ENCODE data around the gene PIM1.
"Not testable (repeated sequence)": the region's sequence is repeated elsewhere in the genome, so short reads cannot be mapped to it uniquely, and the experiment has no call there.

The PIM1 gene

DNA sequence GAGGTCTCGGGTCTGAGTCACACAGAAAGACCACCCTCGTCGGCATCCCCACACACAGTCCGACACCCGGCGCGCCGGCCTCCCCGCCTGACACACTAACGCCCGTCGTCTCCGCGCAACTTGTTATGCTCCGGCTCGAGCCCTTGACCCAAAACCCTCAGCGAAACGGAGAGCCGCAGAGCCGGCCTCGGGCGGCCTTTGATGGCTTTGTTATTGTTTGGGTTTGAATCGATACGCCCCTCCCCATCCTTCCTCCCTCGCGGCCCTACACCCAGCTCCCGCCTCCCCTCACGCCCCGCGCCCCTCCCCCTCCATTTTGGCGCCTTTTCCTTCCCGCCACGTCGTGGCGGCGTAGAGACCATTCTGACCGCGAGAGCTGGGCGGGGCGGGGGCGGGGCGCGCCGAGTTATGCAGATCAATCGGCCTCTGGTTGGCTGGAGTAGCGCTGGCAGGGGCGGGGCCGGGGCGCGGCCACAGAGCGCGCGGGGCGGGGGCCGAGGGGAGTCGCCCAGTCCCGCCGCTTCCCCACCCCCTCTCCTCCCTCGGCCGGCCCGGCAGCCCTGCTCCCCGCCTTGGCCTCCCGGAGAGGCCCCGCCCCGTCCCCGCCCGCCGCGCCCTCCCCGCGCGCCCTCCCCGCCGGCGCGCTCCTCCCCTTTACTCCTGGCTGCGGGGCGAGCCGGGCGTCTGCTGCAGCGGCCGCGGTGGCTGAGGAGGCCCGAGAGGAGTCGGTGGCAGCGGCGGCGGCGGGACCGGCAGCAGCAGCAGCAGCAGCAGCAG is at the start of gene PIM1:
PIM1 (plus strand) TSS at position 657 of the 777 bp plus-strand sequence. CDS start 424 bp downstream, outside the sequence.
- DNase-seq (ENCODE audit: low read depth in 1 of 2, low spot score in 1 of 2), result peak; percentile 99 to 100

- no peak for DNase-seq (ENCODE audit: low read depth in 1 of 2, low spot score in 1 of 2)
These were observed 48.4 kb upstream of the PIM1 start for GRCh38 chr6:37121556-37121955.

DNA sequence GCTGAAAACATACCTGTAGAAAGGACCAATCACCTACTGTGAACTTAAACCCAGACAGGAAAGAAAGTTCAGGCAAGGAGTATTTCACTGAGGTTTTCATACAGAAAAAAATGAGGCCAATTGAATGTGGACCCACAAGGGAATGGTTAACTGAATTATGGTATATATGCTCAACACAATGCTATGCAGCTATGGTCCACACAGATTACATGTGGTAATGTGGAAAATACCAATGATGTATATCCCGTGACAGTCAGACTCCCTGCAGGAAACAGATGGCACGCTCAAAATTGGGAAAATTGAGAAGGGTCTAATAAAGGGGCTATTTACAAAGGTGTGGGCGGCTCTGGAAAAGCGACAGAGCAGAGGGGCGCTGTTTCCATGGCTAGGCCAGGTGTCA is 47.1 kb upstream of the PIM1 start:
- no peak for DNase-seq (ENCODE audit: low read depth in 1 of 2, low spot score in 1 of 2)

- DNase-seq (ENCODE audit: low read depth in 1 of 2, low spot score in 1 of 2), result no peak
These were observed 45.8 kb upstream of the PIM1 start for GRCh38 chr6:37123957-37124729.

GRCh38 chr6:37125774-37126492 is 44.0 kb upstream of the PIM1 start:
- no peak for DNase-seq (ENCODE audit: low read depth in 1 of 2, low spot score in 1 of 2)

- DNase-seq (ENCODE audit: low read depth in 1 of 2, low spot score in 1 of 2), result no peak
These were observed 43.4 kb upstream of the PIM1 start for GRCh38 chr6:37126493-37126958.

GRCh38 chr6:37126961-37127616 is 42.9 kb upstream of the PIM1 start:
- no peak for DNase-seq (ENCODE audit: low read depth in 1 of 2, low spot score in 1 of 2)

- DNase-seq (ENCODE audit: low read depth in 1 of 2, low spot score in 1 of 2), result no peak
These were observed 41.7 kb upstream of the PIM1 start for GRCh38 chr6:37127961-37128862.

DNA sequence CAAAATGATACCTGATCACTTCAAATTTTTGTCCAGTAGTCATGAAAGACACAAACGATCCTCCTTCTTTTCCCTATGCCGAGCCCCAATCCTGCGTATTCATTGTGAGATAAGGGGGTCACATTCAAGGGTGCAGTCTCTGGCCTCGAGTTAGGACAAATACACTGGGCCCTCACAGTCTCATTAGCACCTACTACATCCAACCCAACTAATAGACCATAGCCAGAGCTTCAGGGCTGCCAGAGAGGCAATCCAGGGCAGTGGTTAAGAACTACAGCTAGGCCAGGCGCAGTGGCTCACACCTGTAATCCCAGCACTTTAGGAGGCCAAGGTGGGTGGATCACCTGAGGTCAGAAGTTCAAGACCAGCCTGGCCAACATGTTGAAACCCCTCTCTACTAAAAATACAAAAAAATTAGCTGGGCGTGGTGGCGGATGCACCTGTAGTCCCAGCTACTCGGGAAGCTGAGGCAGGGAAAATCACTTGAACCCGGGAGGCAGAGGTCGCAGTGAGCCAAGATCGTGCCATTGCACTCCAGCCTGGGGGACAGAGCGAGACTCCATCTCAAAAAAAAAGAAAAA is 41.0 kb upstream of the PIM1 start:
- not testable (repeated sequence) for DNase-seq (ENCODE audit: low read depth in 1 of 2, low spot score in 1 of 2)

GRCh38 chr6:37129566-37129965 is 40.4 kb upstream of the PIM1 start:
- DNase-seq (ENCODE audit: low read depth in 1 of 2, low spot score in 1 of 2), result no peak

DNA sequence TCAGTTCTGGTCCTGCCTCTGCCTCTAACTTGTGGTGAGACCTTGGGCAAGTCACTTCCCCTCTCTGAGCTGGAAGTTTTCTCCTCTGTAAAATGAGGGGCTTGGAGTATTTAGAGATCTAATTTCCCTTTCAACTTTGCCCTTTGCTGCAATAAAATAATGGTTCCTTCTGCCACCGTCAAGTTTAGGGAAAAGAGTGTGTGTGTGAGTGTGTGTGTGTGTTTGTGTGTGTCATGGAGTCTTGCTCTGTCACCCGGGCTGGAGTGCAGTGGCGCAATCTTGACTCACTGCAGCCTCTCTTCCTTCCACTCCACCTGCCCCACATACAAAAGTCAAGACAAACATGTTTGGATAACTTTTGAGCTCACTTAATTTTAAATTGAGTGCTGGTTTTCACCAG is 39.2 kb upstream of the PIM1 start:
- DNase-seq (ENCODE audit: low read depth in 1 of 2, low spot score in 1 of 2), result no peak

GRCh38 chr6:37131104-37131959 is 38.6 kb upstream of the PIM1 start:
- no peak for DNase-seq (ENCODE audit: low read depth in 1 of 2, low spot score in 1 of 2)

DNA sequence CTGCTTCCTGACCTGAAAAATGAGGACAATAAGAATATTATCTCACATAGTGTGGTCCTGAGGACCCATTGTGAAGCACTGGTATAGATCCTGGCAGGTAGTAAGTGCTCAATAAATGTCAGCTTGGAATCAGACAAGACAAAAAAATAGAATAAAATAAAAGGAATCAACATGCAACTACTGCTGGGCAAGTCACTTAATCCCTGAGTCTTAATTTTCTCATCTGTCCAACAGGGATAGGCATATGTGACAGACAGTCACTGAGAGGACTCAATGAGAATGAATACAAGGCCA is 38.0 kb upstream of the PIM1 start:
- no peak for DNase-seq (ENCODE audit: low read depth in 1 of 2, low spot score in 1 of 2)

- no peak for DNase-seq (ENCODE audit: low read depth in 1 of 2, low spot score in 1 of 2)
These were observed 35.9 kb upstream of the PIM1 start for GRCh38 chr6:37134036-37134395.

- DNase-seq (ENCODE audit: low read depth in 1 of 2, low spot score in 1 of 2), result no peak
These were observed 35.4 kb upstream of the PIM1 start for GRCh38 chr6:37134396-37135191.

- DNase-seq (ENCODE audit: low read depth in 1 of 2, low spot score in 1 of 2), result no peak
These were observed 33.9 kb upstream of the PIM1 start for GRCh38 chr6:37135835-37136694.

DNA sequence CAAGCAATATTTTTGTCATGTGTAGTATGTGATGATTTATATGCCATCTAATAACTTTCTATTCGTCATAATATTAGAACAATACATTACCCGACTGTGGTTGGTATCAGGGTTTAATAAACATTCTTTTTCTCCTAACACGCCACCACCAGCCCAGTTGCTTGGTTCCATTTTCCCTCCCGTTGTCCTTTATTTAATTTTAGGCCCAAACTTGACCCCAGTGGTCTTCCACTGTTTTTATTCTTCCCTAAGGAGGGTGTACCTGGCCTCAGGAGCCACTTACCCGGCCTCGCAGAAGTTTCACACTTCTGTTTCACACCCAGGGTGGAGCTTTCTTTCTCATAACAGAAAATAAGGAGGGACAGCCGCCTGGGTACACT is 33.1 kb upstream of the PIM1 start:
- DNase-seq (ENCODE audit: low read depth in 1 of 2, low spot score in 1 of 2), result no peak
